CD14-positive monocyte (primary cell): ENCODE measurements around the gene LIMK1. TPM values are rescaled to one million over a fixed set of nuclear protein-coding genes. Genes with fewer than 3 reads are reported as not detected.
A peak's percentile ranks its signal among the peaks of the same experiment; 100 is the strongest.

ENCODE experiments used
- DNase-seq, 3 donors: peaks; one replicate each; pipeline ENCODE4 v3.0.0-alpha.2; 2011 to 2022
- H2AFZ ChIP-seq: 2 replicates; pipeline ENCODE4 v1.6.0; 2012; ENCODE audit warnings: mild to moderate bottlenecking, low read depth, low read length, inconsistent platforms; ENCODE audit not compliant: insufficient read depth, poor library complexity, severe bottlenecking
- H3K27ac ChIP-seq, 2 donors: 1 replicate in 1 of 2; 2 replicates in 1 of 2; pipeline ENCODE4 v1.5.1; 2012 to 2013; ENCODE audit warnings: low read length in 2 of 2, control low read depth in 1 of 2, inconsistent platforms in 1 of 2, low read depth in 1 of 2, mild to moderate bottlenecking in 1 of 2
- H3K27me3 ChIP-seq, 2 donors: one replicate each; pipeline versions ENCODE4 v1.6.0 to v1.6.1; 2011 to 2013; ENCODE audit warnings: low read length in 2 of 2; ENCODE audit not compliant: control insufficient read depth in 2 of 2, insufficient read depth in 2 of 2
- H3K36me3 ChIP-seq, 2 donors: replicated peaks in 1 of 2; 1 replicate in 1 of 2; 2 replicates in 1 of 2; pipeline versions ENCODE4 v1.5.1 to v1.6.1; 2012 to 2013; ENCODE audit warnings: low read length in 2 of 2, control low read depth in 1 of 2, inconsistent platforms in 1 of 2, mild to moderate bottlenecking in 1 of 2; ENCODE audit not compliant: insufficient read depth in 2 of 2, control insufficient read depth in 1 of 2
- H3K4me1 ChIP-seq, 2 donors: 1 replicate in 1 of 2; 2 replicates in 1 of 2; pipeline versions ENCODE4 v1.5.1 to v1.6.1; 2012 to 2013; ENCODE audit warnings: low read length in 2 of 2, control low read depth in 1 of 2, inconsistent platforms in 1 of 2, mild to moderate bottlenecking in 1 of 2, moderate library complexity in 1 of 2; ENCODE audit not compliant: insufficient read depth in 2 of 2, control insufficient read depth in 1 of 2
- H3K4me2 ChIP-seq: replicated peaks from 2 replicates; pipeline ENCODE3; 2012; ENCODE audit warnings: low read length, moderate library complexity, mild to moderate bottlenecking; ENCODE audit not compliant: poor library complexity, severe bottlenecking; ENCODE audit errors: extremely low read depth
- H3K4me3 ChIP-seq, 3 experiments: fragments of 200-600 bp in 1 of 3; sonication (generic) in 1 of 3; replicated peaks in 1 of 3; 1 replicate in 2 of 3; 2 replicates in 1 of 3; pipeline ENCODE4 v1.5.1; 2011 to 2013; ENCODE audit warnings: low read length in 3 of 3, mild to moderate bottlenecking in 3 of 3, control low read depth in 2 of 3, low read depth in 2 of 3, inconsistent platforms in 1 of 3, moderate library complexity in 1 of 3
- H3K79me2 ChIP-seq: 2 replicates; pipeline ENCODE4 v1.6.0; 2012; ENCODE audit warnings: mild to moderate bottlenecking, control low read depth, inconsistent platforms, low read length, moderate library complexity; ENCODE audit not compliant: insufficient read depth
- H3K9ac ChIP-seq: 2 replicates; pipeline ENCODE4 v1.6.0; 2017; ENCODE audit warnings: low read length, mild to moderate bottlenecking; ENCODE audit not compliant: insufficient read depth, poor library complexity, severe bottlenecking
- H3K9me3 ChIP-seq, 2 donors: replicated peaks in 1 of 2; 1 replicate in 1 of 2; 2 replicates in 1 of 2; pipeline versions ENCODE4 v1.5.1 to v1.6.1; 2012 to 2013; ENCODE audit warnings: low read length in 2 of 2, control low read depth in 1 of 2; ENCODE audit not compliant: control insufficient read depth in 1 of 2, insufficient read depth in 1 of 2
- H4K20me1 ChIP-seq: 2 replicates; pipeline ENCODE4 v1.6.0; 2012; ENCODE audit warnings: mild to moderate bottlenecking, low read length, control low read depth, moderate library complexity; ENCODE audit not compliant: insufficient read depth
- H3K27ac Mint-ChIP-seq, 7 donors: one replicate each; pipeline ENCODE4 v1.8.0; 2020; ENCODE audit warnings: mild to moderate bottlenecking in 7 of 7, mixed read lengths in 7 of 7, moderate library complexity in 6 of 7, inconsistent platforms in 2 of 7
- H3K27me3 Mint-ChIP-seq, 3 donors: one replicate each; pipeline ENCODE4 v1.8.0; 2021 to 2022; ENCODE audit warnings: low read depth in 3 of 3, mild to moderate bottlenecking in 3 of 3, mixed read lengths in 3 of 3, moderate library complexity in 3 of 3, inconsistent platforms in 1 of 3
- H3K36me3 Mint-ChIP-seq, 2 donors: one replicate each; pipeline ENCODE4 v1.8.0; 2020; ENCODE audit warnings: mixed read lengths in 2 of 2, inconsistent platforms in 1 of 2, mild to moderate bottlenecking in 1 of 2
- H3K4me1 Mint-ChIP-seq: one replicate; pipeline ENCODE4 v1.8.0; 2020; ENCODE audit warnings: mild to moderate bottlenecking, mixed read lengths
- H3K4me3 Mint-ChIP-seq, 2 donors: one replicate each; pipeline ENCODE4 v1.8.0; 2020; ENCODE audit warnings: mild to moderate bottlenecking in 2 of 2, mixed read lengths in 2 of 2, moderate library complexity in 1 of 2
- H3K9me3 Mint-ChIP-seq, 7 donors: one replicate each; pipeline ENCODE4 v1.8.0; 2020 to 2022; ENCODE audit warnings: mixed read lengths in 7 of 7, mild to moderate bottlenecking in 6 of 7, moderate library complexity in 6 of 7, inconsistent platforms in 2 of 7
- CTCF ChIP-seq: fragments of 200-600 bp; IDR thresholded peaks from one replicate; pipeline ENCODE4 v1.8.0; 2022; ENCODE audit warnings: antibody characterized with exemption, mild to moderate bottlenecking
- WGBS: methylation state at CpG from one replicate; pipeline ENCODE4 v1.1.5; 2013; ENCODE audit warnings: missing lambda C conversion rate; ENCODE audit not compliant: insufficient coverage; 5-methylcytosine and 5-hydroxymethylcytosine counted together
- intact Hi-C, 2 donors: fragments of 100-400 bp; cut with micrococcal nuclease; formaldehyde crosslinking; loops; one replicate each; pipeline versions ENCODE4 v1.15.0 to v1.15.1; 2023
- polyA plus RNA-seq, 3 donors: library from polyadenylated mRNA; depleted of rRNA in 1 of 3; unstranded in 2 of 3; stranded (reverse) in 1 of 3; fragments of 300-500 nt in 2 of 3; fragments of >200 nt in 1 of 3; fragmentation: Illumina TruSeq in 2 of 3; gene quantifications; 1 replicate in 2 of 3; 2 replicates in 1 of 3; pipeline ENCODE4 v1.2.3, GENCODE V29; 2012 to 2021

LIMK1 gene
- polyA plus RNA-seq, 3 donors = 12.6 to 30.2 (median 13.9) TPM

- Histone ChIP-seq H3K4me3 (no peak overlapping the region), H2AFZ (no peak overlapping the region), H3K9ac (no peak overlapping the region), H4K20me1 (no peaks in the 10 kb centered on the region), H3K4me2 (no peak overlapping the region), H3K36me3 (no peaks in the 10 kb centered on the region), H3K27ac (peak overlapping the region in 1 of 2 donors; percentile 24), H3K79me2 (no peaks in the 10 kb centered on the region), H3K9me3 (peaks cover 0 to 4% of the 10 kb centered on the region in 2 donors), H3K27me3 (no peaks in the 10 kb centered on the region), H3K4me1 (peaks cover 8 to 11% of the 10 kb centered on the region in 2 donors)
- 80% methylated on average over 6 of the region's 11 CpGs for WGBS
- peak overlapping the region in 3 of 7 donors; percentile 55 to 83 (median 79) for H3K27ac Mint-ChIP-seq
- no peak for TF ChIP-seq CTCF
- peaks cover 15% of the 10 kb centered on the region for H3K4me1 Mint-ChIP-seq
- H3K9me3 Mint-ChIP-seq = peaks cover 1 to 10% (median 5%) of the 10 kb centered on the region in 7 donors
- no peaks in the 10 kb centered on the region for H3K36me3 Mint-ChIP-seq
- H3K4me3 Mint-ChIP-seq = no peak overlapping the region
- H3K27me3 Mint-ChIP-seq = peaks cover 1 to 7% (median 7%) of the 10 kb centered on the region in 3 donors
- no peak for DNase-seq
- intact Hi-C loops = no loop called here
Measured at GRCh38 chr7:74057216-74057925, 26.2 kb upstream of the LIMK1 start.

GRCh38 chr7:74057987-74058386 is 25.6 kb upstream of the LIMK1 start:
- Mint-ChIP-seq H3K27me3 (peaks cover 0 to 7% (median 4%) of the 10 kb centered on the region in 3 donors), H3K27ac (peak overlapping the region; percentile 48 to 83 (median 65)), H3K9me3 (peaks cover 1 to 9% (median 6%) of the 10 kb centered on the region in 7 donors), H3K36me3 (no peaks in the 10 kb centered on the region), H3K4me1 (peaks cover 15% of the 10 kb centered on the region), H3K4me3 (no peak overlapping the region)
- WGBS = no CpG with 5 or more reads among the region's 1 CpG
- Histone ChIP-seq H4K20me1 (no peaks in the 10 kb centered on the region), H3K4me1 (peaks cover 8 to 11% of the 10 kb centered on the region in 2 donors), H3K4me3 (no peak overlapping the region), H3K9me3 (peaks cover 0 to 4% of the 10 kb centered on the region in 2 donors), H3K9ac (no peak overlapping the region), H3K27me3 (no peaks in the 10 kb centered on the region), H3K4me2 (no peak overlapping the region), H3K36me3 (no peaks in the 10 kb centered on the region), H3K79me2 (no peaks in the 10 kb centered on the region), H2AFZ (no peak overlapping the region), H3K27ac (peak overlapping the region in 1 of 2 donors; percentile 24)
- no peak for DNase-seq
- TF ChIP-seq CTCF = no peak
- intact Hi-C loops = no loop called here
